Pancreas (tissue), 10 donors: ENCODE measurements around the gene SLC1A3. TPM values are rescaled to one million over a fixed set of nuclear protein-coding genes. Genes with fewer than 3 reads are reported as not detected.

Experiments
- ATAC-seq, 4 donors: fragments of 200-7000 bp; cut with Tn5 transposase; one replicate each; pipeline versions ENCODE4 v1.8.0 to v1.9.1; 2020; ENCODE audit warnings: mild to moderate bottlenecking in 4 of 4, moderate library complexity in 4 of 4
- DNase-seq, 6 donors: peaks; one replicate each; pipeline ENCODE4 v3.0.0-alpha.2; 2020
- FAIRE-seq: peaks from 2 replicates; lab custom pipeline; 2012; peaks lifted over from hg19 to GRCh38; lab: Jason Lieb, UNC
- H3K27ac ChIP-seq, 4 donors: fragments of 200-600 bp; sonication (generic); 1 replicate in 3 of 4; 2 replicates in 1 of 4; pipeline versions ENCODE4 v1.5.0 to v1.8.0; 2020
- H3K27me3 ChIP-seq, 4 donors: fragments of 200-600 bp; one replicate each; pipeline ENCODE4 v1.8.0; 2021
- H3K36me3 ChIP-seq, 3 donors: fragments of 200-600 bp; sonication (generic) in 1 of 3; one replicate each; pipeline versions ENCODE4 v1.5.0 to v1.8.0; 2020 to 2021
- H3K4me1 ChIP-seq, 3 donors: fragments of 200-600 bp; one replicate each; pipeline ENCODE4 v1.8.0; 2021
- H3K4me3 ChIP-seq, 4 donors: fragments of 200-600 bp; sonication (generic) in 2 of 4; one replicate each; pipeline versions ENCODE4 v1.5.0 to v1.8.0; 2020 to 2021
- H3K9me3 ChIP-seq, 4 donors: fragments of 200-600 bp; one replicate each; pipeline ENCODE4 v1.8.0; 2021
- CTCF ChIP-seq, 4 donors: fragments of 200-600 bp; sonication (generic) in 3 of 4; IDR thresholded peaks; one replicate each; pipeline versions ENCODE4 v1.5.0 to v1.8.0; 2021; ENCODE audit warnings: antibody characterized with exemption in 4 of 4
- WGBS, 2 donors: extraction: QIAGEN DNeasy Blood & Tissue Kit; methylation state at CpG; one replicate each; pipeline ENCODE4 v1.1.7; 2013; 5-methylcytosine and 5-hydroxymethylcytosine counted together
- intact Hi-C, 3 donors: fragments of 100-400 bp; cut with DNase I; formaldehyde crosslinking; loops; one replicate each; pipeline versions ENCODE4 v1.11.1 to v1.14.2; 2022
- polyA plus RNA-seq, 2 donors: library from polyadenylated mRNA; stranded (reverse); fragments of 200-250 nt; gene quantifications; one replicate each; pipeline ENCODE4 v1.2.3, GENCODE V29; 2013
- total RNA-seq, 6 donors: library from RNA; stranded (reverse); fragmentation: NEBNext Ultra II Directional in 4 of 6; extraction: Animal tissue kit (Norgen Biotek cat#: 25700) in 4 of 6; gene quantifications; one replicate each; pipeline versions ENCODE4 v1.2.1 to v1.2.4, GENCODE V29; 2021 to 2023
- donor health status: healthy with polysubstance abuse.
- donor health status: DM: no; HTN: no; CAD: no; lungs with moderate emphysema.
- donor health status: DM: no; HTN: no; CAD: no.
- donor health status: control.
- donor health status: control.
- donor health status: Bipolar disorder and iron deficiency.
- donor health status: DM: yes; HTN: yes; CAD: no.
- donor health status: DM: no; HTN: no; CAD: no.
- donor health status: DM: no; HTN: no; CAD: no.
- donor health status: DM: yes; HTN: yes; CAD: no.

SLC1A3 gene
- total and polyA plus RNA-seq, 8 donors, result 0.87 to 21.0 (median 1.7) TPM

GRCh38 chr5:36646100-36646499 lies 39.7 kb downstream of the SLC1A3 start:
- Histone ChIP-seq H3K27me3 (no peaks in the 10 kb centered on the region), H3K36me3 (no peaks in the 10 kb centered on the region), H3K4me3 (no peak overlapping the region), H3K27ac (no peak overlapping the region), H3K9me3 (no peaks in the 10 kb centered on the region), H3K4me1 (no peaks in the 10 kb centered on the region)
- ATAC-seq (no peak), FAIRE-seq (no peak), DNase-seq (no peak)
- WGBS, 2 donors, result 67 to 87% methylated on average over 3 of the region's 3 CpGs
- TF ChIP-seq CTCF (IDR thresholded peaks at IDR 0.05), result no peak
- intact Hi-C loops, result no loop called here

- no peak for TF ChIP-seq CTCF (IDR thresholded peaks at IDR 0.05)
- Histone ChIP-seq H3K4me3 (no peak overlapping the region), H3K36me3 (no peaks in the 10 kb centered on the region), H3K27me3 (no peaks in the 10 kb centered on the region), H3K27ac (no peak overlapping the region), H3K9me3 (no peaks in the 10 kb centered on the region), H3K4me1 (no peaks in the 10 kb centered on the region)
- DNase-seq (no peak), FAIRE-seq (no peak), ATAC-seq (no peak)
- WGBS, 2 donors, result 74 to 79% methylated on average over 3 of the region's 3 CpGs
- intact Hi-C loops, result no loop called here
These were observed 40.2 kb downstream of the SLC1A3 start for GRCh38 chr5:36646507-36647023.

- DNase-seq, result no peak
- no peak for ATAC-seq
- no peak overlapping the region for H3K4me3 ChIP-seq
- H3K27ac ChIP-seq, result no peak overlapping the region
- no peaks in the 10 kb centered on the region for H3K27me3 ChIP-seq
- no peak for TF ChIP-seq CTCF (IDR thresholded peaks at IDR 0.05)
- no peaks in the 10 kb centered on the region for H3K9me3 ChIP-seq
- intact Hi-C loops, result no loop called here
- no peaks in the 10 kb centered on the region for H3K36me3 ChIP-seq
- no peaks in the 10 kb centered on the region for H3K4me1 ChIP-seq
- no peak for FAIRE-seq
These were observed 40.6 kb downstream of the SLC1A3 start for GRCh38 chr5:36647046-36647445.

- H3K9me3 ChIP-seq, result no peaks in the 10 kb centered on the region
- intact Hi-C loops, result no loop called here
- FAIRE-seq (no peak), ATAC-seq (no peak), DNase-seq (no peak)
- no peaks in the 10 kb centered on the region for H3K27me3 ChIP-seq
- no peak for TF ChIP-seq CTCF (IDR thresholded peaks at IDR 0.05)
- 49 to 55% methylated on average over 3 of the region's 3 CpGs for WGBS, 2 donors
- no peak overlapping the region for H3K27ac ChIP-seq
- H3K4me1 ChIP-seq, result no peaks in the 10 kb centered on the region
- H3K36me3 ChIP-seq, result no peaks in the 10 kb centered on the region
- H3K4me3 ChIP-seq, result no peak overlapping the region
These were observed 42.0 kb downstream of the SLC1A3 start for GRCh38 chr5:36648426-36648825.

GRCh38 chr5:36651761-36652685 lies 45.6 kb downstream of the SLC1A3 start:
- FAIRE-seq (no peak), ATAC-seq (no peak), DNase-seq (no peak)
- H3K4me3 ChIP-seq, result no peak overlapping the region
- no peaks in the 10 kb centered on the region for H3K27me3 ChIP-seq
- 62 to 75% methylated on average over 9 of the region's 9 CpGs for WGBS, 2 donors
- peaks cover 0 to 2% (median 0%) of the 10 kb centered on the region in 3 donors for H3K4me1 ChIP-seq
- no peaks in the 10 kb centered on the region for H3K36me3 ChIP-seq
- no peak overlapping the region for H3K27ac ChIP-seq
- TF ChIP-seq CTCF (IDR thresholded peaks at IDR 0.05), result no peak
- intact Hi-C loops, result no loop called here
- no peaks in the 10 kb centered on the region for H3K9me3 ChIP-seq
